ENCODE data around the gene ZFR2. TPM values are rescaled to one million over a fixed set of nuclear protein-coding genes. Genes with fewer than 3 reads are reported as not detected.

ZFR2 gene
- polyA plus RNA-seq, 1 of the 3 experiments (the other 2 are of a cell fraction) = 0.44 TPM

DNA sequence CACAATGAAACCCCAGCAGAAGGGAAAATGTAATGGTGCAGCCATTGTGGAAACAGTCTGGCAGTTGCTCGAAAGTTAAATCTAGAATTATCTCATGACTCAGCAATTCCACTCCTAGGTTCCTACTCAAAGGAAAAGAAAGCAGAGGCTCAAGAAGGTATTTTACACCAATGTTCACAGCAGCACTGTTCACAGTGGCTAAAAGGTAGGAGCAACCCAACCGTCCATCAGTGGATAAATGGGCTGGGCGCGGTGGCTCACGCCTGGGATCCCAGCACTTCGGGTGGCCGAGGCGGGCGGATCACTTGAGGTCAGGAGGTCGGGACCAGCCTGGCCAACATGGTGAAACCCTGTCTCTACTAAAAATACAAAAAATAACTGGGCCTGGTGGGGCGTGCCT, 25.9 kb downstream of the ZFR2 start:
- Histone ChIP-seq H3K79me2 (ENCODE audit: insufficient read depth) (no peaks in the 10 kb centered on the region), H3K27ac (ENCODE audit: low read depth in 2 of 2, low read length in 1 of 2) (no peak overlapping the region), H3K36me3 (replicated peaks in 1 of 2; ENCODE audit: control insufficient read depth in 1 of 2, insufficient read depth in 2 of 2, low read length in 1 of 2) (no peaks in the 10 kb centered on the region), H3K4me3 (ENCODE audit: low read depth in 2 of 2, low read length in 1 of 2) (no peak overlapping the region), H3K9me3 (no peaks in the 10 kb centered on the region), H3K27me3 (ENCODE audit: insufficient read depth) (peaks cover 15% of the 10 kb centered on the region), H3F3A (replicated peaks; ENCODE audit: insufficient read depth) (no peaks in the 10 kb centered on the region), H3K4me2 (no peak overlapping the region), H3K9me2 (no peaks in the 10 kb centered on the region), H3K9ac (no peak overlapping the region), H2AFZ (ENCODE audit: low read depth) (no peak overlapping the region), H3K4me1 (ENCODE audit: control insufficient read depth in 1 of 2, insufficient read depth in 2 of 2, low read depth in 1 of 2, low read length in 1 of 2) (no peaks in the 10 kb centered on the region), H4K20me1 (ENCODE audit: insufficient read depth) (no peaks in the 10 kb centered on the region)
- no peak for DNase-seq
- POLR2A ChIA-PET = no interaction called here
- CTCF ChIA-PET = interaction anchor here (1.8 kb wide), 1 partner anchor 21 kb away, joined by 6 read pairs; no protein-coding TSS in a partner anchor
- no peak for TF ChIP-seq CTCF (IDR thresholded peaks at IDR 0.05)
- no peak for TF ChIP-seq FOSL2 (IDR thresholded peaks at IDR 0.05; ENCODE audit: borderline replicate concordance, low read depth)
- TF ChIP-seq RFX5 (IDR thresholded peaks at IDR 0.05; ENCODE audit: low read length) = no peak
- no peak for TF ChIP-seq TEAD4 (IDR thresholded peaks at IDR 0.05; ENCODE audit: borderline replicate concordance, insufficient read depth)
- no peak for TF ChIP-seq RCOR1 (IDR thresholded peaks at IDR 0.05; ENCODE audit: low read length)
- TF ChIP-seq MXI1 (IDR thresholded peaks at IDR 0.05; ENCODE audit: low read depth, low read length) = no peak
- TF ChIP-seq MEF2A (IDR thresholded peaks at IDR 0.05; ENCODE audit: borderline replicate concordance, low read depth) = no peak
- TF ChIP-seq NRF1 (IDR thresholded peaks at IDR 0.05; ENCODE audit: low read depth, low read length) = no peak
- no peak for TF ChIP-seq RAD21 (IDR thresholded peaks at IDR 0.05; ENCODE audit: low read length)
- TF ChIP-seq GABPA (IDR thresholded peaks at IDR 0.05; ENCODE audit: low read depth) = no peak
- TF ChIP-seq, protein P1, sequence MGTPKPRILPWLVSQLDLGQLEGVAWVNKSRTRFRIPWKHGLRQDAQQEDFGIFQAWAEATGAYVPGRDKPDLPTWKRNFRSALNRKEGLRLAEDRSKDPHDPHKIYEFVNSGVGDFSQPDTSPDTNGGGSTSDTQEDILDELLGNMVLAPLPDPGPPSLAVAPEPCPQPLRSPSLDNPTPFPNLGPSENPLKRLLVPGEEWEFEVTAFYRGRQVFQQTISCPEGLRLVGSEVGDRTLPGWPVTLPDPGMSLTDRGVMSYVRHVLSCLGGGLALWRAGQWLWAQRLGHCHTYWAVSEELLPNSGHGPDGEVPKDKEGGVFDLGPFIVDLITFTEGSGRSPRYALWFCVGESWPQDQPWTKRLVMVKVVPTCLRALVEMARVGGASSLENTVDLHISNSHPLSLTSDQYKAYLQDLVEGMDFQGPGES (IDR thresholded peaks at IDR 0.05; ENCODE audit: low read depth, low read length) = no peak
- no peak for TF ChIP-seq PBX3 (IDR thresholded peaks at IDR 0.05)
- TF ChIP-seq USF1 (IDR thresholded peaks at IDR 0.05; ENCODE audit: borderline replicate concordance, low read depth) = no peak
- TF ChIP-seq TAF1 (IDR thresholded peaks at IDR 0.05; ENCODE audit: borderline replicate concordance, low read depth, low read length) = no peak
- TF ChIP-seq EZH2phosphoT487 (IDR thresholded peaks at IDR 0.05; ENCODE audit: borderline replicate concordance, low read depth) = no peak
- no peak for TF ChIP-seq FOXJ3 (CRISPR knock-in tag; IDR thresholded peaks at IDR 0.05)
- no peak for TF ChIP-seq USF2 (IDR thresholded peaks at IDR 0.05; ENCODE audit: borderline replicate concordance, low read depth, low read length)
- TF ChIP-seq CHD2 (IDR thresholded peaks at IDR 0.05; ENCODE audit: low read length, partially characterized antibody) = no peak
- TF ChIP-seq MAX (IDR thresholded peaks at IDR 0.05; ENCODE audit: low read depth) = no peak
- 75% methylated on average over 7 of the region's 11 CpGs for WGBS (ENCODE audit: low lambda C conversion rate)
